GM12874 (cell line): ENCODE data around the gene AFP.

Source experiments
- TF ChIP-seq, protein P1 (sequence below): IDR thresholded peaks from 2 replicates; pipeline ENCODE4 v1.5.1; 2011; ENCODE audit warnings: low read depth, mild to moderate bottlenecking, control low read depth, low read length, moderate library complexity; ENCODE audit not compliant: insufficient read depth

The AFP gene

GRCh38 chr4:73447671-73448070 is 11.7 kb downstream of the AFP start:
- TF ChIP-seq, protein P1, sequence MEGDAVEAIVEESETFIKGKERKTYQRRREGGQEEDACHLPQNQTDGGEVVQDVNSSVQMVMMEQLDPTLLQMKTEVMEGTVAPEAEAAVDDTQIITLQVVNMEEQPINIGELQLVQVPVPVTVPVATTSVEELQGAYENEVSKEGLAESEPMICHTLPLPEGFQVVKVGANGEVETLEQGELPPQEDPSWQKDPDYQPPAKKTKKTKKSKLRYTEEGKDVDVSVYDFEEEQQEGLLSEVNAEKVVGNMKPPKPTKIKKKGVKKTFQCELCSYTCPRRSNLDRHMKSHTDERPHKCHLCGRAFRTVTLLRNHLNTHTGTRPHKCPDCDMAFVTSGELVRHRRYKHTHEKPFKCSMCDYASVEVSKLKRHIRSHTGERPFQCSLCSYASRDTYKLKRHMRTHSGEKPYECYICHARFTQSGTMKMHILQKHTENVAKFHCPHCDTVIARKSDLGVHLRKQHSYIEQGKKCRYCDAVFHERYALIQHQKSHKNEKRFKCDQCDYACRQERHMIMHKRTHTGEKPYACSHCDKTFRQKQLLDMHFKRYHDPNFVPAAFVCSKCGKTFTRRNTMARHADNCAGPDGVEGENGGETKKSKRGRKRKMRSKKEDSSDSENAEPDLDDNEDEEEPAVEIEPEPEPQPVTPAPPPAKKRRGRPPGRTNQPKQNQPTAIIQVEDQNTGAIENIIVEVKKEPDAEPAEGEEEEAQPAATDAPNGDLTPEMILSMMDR = no peak

DNA sequence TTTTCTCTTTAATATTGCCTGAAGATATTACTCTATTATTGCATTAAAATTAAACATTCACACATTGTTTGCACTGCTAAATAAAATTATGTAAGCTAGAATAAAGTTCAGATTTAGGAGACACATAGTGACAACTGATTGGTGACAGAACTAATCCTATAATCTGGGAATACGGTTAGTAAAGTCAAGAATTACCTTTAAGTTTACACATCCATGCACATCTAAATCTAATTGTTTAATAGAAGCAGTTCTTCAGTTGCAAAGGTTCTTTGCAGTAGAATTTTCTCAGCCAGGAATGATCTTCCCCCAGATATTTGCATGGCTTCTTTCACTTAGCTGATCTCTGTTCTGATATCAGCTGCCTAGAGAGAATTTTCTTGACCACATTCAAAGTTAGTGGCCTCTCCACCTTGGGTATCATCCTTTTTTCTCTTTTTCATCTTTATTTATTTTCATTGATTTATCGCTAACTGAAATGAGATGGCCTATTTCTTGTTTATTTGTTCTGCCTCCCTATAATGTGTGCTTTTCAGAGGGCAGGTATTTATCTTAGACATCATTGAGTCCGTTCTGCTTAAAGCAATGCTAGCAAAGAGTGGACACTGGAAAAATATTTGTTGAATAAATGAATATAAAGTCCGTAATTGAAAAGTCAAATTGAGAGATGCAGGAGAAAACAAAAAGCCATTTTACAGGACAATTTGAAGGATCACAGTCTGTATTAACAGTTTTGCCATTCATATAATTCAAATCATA is 12.6 kb downstream of the AFP start:
- TF ChIP-seq, protein P1 = no peak

DNA sequence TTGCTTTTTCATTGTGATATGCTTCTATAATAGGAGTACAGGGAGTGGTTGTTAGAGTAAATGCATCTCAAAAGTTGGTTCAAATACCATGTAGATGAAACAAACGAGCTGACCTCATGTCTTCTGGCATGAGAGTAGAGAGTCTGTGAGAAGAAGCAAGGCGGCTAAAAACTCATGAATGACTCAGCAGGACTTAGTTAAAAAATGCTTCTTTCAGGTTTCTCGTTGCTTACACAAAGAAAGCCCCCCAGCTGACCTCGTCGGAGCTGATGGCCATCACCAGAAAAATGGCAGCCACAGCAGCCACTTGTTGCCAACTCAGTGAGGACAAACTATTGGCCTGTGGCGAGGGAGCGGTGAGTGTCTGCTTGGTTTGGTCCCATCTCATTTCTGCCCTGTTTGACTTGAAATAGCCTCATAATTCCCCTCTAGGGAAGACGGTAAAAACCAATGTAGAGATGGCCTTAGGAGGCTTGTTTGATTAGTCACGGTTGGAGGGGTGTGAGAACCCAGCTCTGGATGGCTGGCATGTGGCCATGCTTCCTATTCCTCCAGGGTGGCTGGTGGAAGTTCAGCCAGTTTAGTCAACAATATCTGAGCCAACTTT is 14.5 kb downstream of the AFP start:
- TF ChIP-seq, protein P1 = no peak

- TF ChIP-seq, protein P1 = no peak
Measured at GRCh38 chr4:73451404-73451803, 15.4 kb downstream of the AFP start.

- TF ChIP-seq, protein P1 = no peak
Measured at GRCh38 chr4:73451981-73452747, 16.1 kb downstream of the AFP start.

- TF ChIP-seq, protein P1 = no peak
Measured at GRCh38 chr4:73452953-73453700, 17.1 kb downstream of the AFP start.

DNA sequence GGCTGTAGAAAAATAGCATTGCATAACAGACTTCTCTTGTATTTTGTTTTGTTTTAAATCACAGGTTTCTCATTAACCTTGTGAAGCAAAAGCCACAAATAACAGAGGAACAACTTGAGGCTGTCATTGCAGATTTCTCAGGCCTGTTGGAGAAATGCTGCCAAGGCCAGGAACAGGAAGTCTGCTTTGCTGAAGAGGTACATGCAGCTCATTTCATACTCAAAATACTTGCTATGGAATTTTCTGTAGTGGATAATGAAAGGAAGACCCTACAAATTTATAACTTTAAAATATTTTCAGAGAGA is 17.6 kb downstream of the AFP start:
- TF ChIP-seq, protein P1 = no peak
